K562 (cell line): ENCODE results near the gene SCG3.

Source experiments
- ATF3 ChIP-seq, 2 experiments: fragments of 450-650 bp in 1 of 2; sonication (generic) in 1 of 2; formaldehyde crosslinking in 1 of 2; IDR thresholded peaks in 1 of 2; conservative IDR thresholded peaks in 1 of 2; 2 replicates each; pipeline versions ENCODE4 v1.6.1 to v1.8.1; 2016 to 2023; ENCODE audit warnings: mild to moderate bottlenecking in 2 of 2, moderate library complexity in 2 of 2, inconsistent platforms in 1 of 2, missing genetic modification reagents in 1 of 2
- BRF1 ChIP-seq: IDR thresholded peaks from 3 replicates; pipeline ENCODE4 v1.6.1; 2011; ENCODE audit warnings: borderline replicate concordance, mild to moderate bottlenecking; ENCODE audit not compliant: insufficient read length; ENCODE audit errors: extremely low read depth
- KDM5B ChIP-seq: fragments of 200-600 bp; sonication (generic); IDR thresholded peaks from 2 replicates; pipeline ENCODE4 v1.6.1; 2012; ENCODE audit warnings: low read depth, mild to moderate bottlenecking, moderate library complexity, low read length, control low read depth, inconsistent platforms; ENCODE audit not compliant: insufficient replicate concordance
- KLF10 ChIP-seq: fragments of 250-450 bp; sonication (Bioruptor Pico); IDR thresholded peaks from 2 replicates; pipeline ENCODE4 v1.6.1; 2021; ENCODE audit warnings: matching md5 sums
- RAD21 ChIP-seq, 2 experiments: fragments of 250-450 bp in 1 of 2; fragments of 450-650 bp in 1 of 2; sonication (Bioruptor Pico) in 1 of 2; formaldehyde crosslinking in 1 of 2; IDR thresholded peaks in 1 of 2; conservative IDR thresholded peaks in 1 of 2; 2 replicates each; pipeline versions ENCODE4 v1.4.0 to v1.8.0; 2020 to 2022; ENCODE audit warnings: mild to moderate bottlenecking in 2 of 2, moderate library complexity in 1 of 2
- REST ChIP-seq, 2 experiments: fragments of 450-650 bp; formaldehyde crosslinking in 1 of 2; IDR thresholded peaks; 2 replicates each; pipeline versions ENCODE4 v1.4.0 to v1.6.1; 2014 to 2020; ENCODE audit warnings: mild to moderate bottlenecking in 2 of 2, borderline replicate concordance in 1 of 2, low read depth in 1 of 2
- SOX6 ChIP-seq: fragments of 450-650 bp; IDR thresholded peaks from 2 replicates; pipeline ENCODE4 v1.6.1; 2014; ENCODE audit warnings: mild to moderate bottlenecking
- TAF15 ChIP-seq: fragments of 200-400 bp; formaldehyde crosslinking; IDR thresholded peaks from 2 replicates; pipeline ENCODE4 v1.6.1; 2017; ENCODE audit warnings: mild to moderate bottlenecking, low read depth, low read length, moderate library complexity
- ZFP30 ChIP-seq: fragments of 250-450 bp; sonication (Bioruptor Pico); IDR thresholded peaks from 2 replicates; pipeline ENCODE4 v1.8.0; 2022; ENCODE audit warnings: moderate library complexity, mild to moderate bottlenecking, inconsistent platforms, borderline replicate concordance
- ZNF274 ChIP-seq: IDR thresholded peaks from 2 replicates; pipeline ENCODE4 v1.6.1; 2011; ENCODE audit warnings: low read depth, mild to moderate bottlenecking, low read length, moderate library complexity, borderline replicate concordance
- TF ChIP-seq, protein P1 (sequence below), 2 experiments: IDR thresholded peaks; 2 replicates each; pipeline ENCODE4 v1.6.1; 2012; ENCODE audit warnings: improper control_type of control experiment in 2 of 2, low read depth in 2 of 2, low read length in 2 of 2, borderline replicate concordance in 1 of 2
- TF ChIP-seq, protein P2 (sequence below), 3 experiments: IDR thresholded peaks in 2 of 3; conservative IDR thresholded peaks in 1 of 3; 2 replicates each; pipeline ENCODE4 v1.5.1; 2011 to 2012; ENCODE audit warnings: low read length in 3 of 3, mild to moderate bottlenecking in 3 of 3, control low read depth in 2 of 3, improper control_type of control experiment in 1 of 3, inconsistent platforms in 1 of 3, low read depth in 1 of 3, mixed read lengths in 1 of 3, moderate library complexity in 1 of 3; ENCODE audit not compliant: insufficient read depth in 2 of 3
- TF ChIP-seq, protein P3 (sequence below): sonication (generic); formaldehyde crosslinking; IDR thresholded peaks from 2 replicates; pipeline ENCODE4 v1.5.0; 2020; ENCODE audit warnings: missing genetic modification reagents
- TF ChIP-seq, protein P4 (sequence below): fragments of 450-650 bp; formaldehyde crosslinking; IDR thresholded peaks from 2 replicates; pipeline ENCODE4 v1.4.0; 2022; ENCODE audit warnings: mild to moderate bottlenecking, moderate library complexity

DNA sequence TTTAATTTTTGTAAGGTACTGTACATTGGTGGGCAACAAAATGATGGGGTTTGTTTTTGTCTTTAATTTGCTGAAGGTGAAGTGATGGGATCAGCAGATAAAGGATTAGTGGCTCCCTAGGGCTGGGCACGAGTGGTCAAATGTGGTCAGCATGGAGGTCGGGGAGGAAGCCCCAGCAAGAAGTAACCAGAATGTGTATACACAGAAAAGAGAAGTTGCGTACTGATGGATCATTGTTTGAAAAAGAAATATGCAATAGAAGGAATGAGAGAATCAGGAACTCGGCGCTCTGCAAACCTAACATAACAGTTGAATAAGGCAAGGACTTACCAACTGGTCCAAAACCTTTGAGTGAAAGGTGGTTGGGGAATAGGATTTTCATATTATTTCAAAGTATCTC, 71.6 kb downstream of the SCG3 start:
- TF ChIP-seq, protein P1, sequence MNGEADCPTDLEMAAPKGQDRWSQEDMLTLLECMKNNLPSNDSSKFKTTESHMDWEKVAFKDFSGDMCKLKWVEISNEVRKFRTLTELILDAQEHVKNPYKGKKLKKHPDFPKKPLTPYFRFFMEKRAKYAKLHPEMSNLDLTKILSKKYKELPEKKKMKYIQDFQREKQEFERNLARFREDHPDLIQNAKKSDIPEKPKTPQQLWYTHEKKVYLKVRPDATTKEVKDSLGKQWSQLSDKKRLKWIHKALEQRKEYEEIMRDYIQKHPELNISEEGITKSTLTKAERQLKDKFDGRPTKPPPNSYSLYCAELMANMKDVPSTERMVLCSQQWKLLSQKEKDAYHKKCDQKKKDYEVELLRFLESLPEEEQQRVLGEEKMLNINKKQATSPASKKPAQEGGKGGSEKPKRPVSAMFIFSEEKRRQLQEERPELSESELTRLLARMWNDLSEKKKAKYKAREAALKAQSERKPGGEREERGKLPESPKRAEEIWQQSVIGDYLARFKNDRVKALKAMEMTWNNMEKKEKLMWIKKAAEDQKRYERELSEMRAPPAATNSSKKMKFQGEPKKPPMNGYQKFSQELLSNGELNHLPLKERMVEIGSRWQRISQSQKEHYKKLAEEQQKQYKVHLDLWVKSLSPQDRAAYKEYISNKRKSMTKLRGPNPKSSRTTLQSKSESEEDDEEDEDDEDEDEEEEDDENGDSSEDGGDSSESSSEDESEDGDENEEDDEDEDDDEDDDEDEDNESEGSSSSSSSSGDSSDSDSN (IDR thresholded peaks at IDR 0.05; ENCODE audit: borderline replicate concordance in 1 of 2, low read depth in 2 of 2, low read length in 2 of 2): no peak
- TF ChIP-seq RAD21 (CRISPR knock-in tag; conservative IDR thresholded peaks at IDR 0.05 in 1 of 2, IDR thresholded peaks at IDR 0.05 in 1 of 2) (no peak), REST (IDR thresholded peaks at IDR 0.05; ENCODE audit: borderline replicate concordance) (no peak), REST (CRISPR knock-in tag; IDR thresholded peaks at IDR 0.05; ENCODE audit: low read depth) (no peak), ATF3 (IDR thresholded peaks at IDR 0.05) (no peak), ATF3 (CRISPR knock-in tag; conservative IDR thresholded peaks at IDR 0.05) (no peak), ZNF274 (no peak), KLF10 (CRISPR knock-in tag) (no peak), ZFP30 (CRISPR knock-in tag) (no peak), TAF15 (no peak), SOX6 (no peak), KDM5B (no peak), BRF1 (no peak)
- TF ChIP-seq, protein P2, sequence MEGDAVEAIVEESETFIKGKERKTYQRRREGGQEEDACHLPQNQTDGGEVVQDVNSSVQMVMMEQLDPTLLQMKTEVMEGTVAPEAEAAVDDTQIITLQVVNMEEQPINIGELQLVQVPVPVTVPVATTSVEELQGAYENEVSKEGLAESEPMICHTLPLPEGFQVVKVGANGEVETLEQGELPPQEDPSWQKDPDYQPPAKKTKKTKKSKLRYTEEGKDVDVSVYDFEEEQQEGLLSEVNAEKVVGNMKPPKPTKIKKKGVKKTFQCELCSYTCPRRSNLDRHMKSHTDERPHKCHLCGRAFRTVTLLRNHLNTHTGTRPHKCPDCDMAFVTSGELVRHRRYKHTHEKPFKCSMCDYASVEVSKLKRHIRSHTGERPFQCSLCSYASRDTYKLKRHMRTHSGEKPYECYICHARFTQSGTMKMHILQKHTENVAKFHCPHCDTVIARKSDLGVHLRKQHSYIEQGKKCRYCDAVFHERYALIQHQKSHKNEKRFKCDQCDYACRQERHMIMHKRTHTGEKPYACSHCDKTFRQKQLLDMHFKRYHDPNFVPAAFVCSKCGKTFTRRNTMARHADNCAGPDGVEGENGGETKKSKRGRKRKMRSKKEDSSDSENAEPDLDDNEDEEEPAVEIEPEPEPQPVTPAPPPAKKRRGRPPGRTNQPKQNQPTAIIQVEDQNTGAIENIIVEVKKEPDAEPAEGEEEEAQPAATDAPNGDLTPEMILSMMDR (IDR thresholded peaks at IDR 0.05 in 2 of 3, conservative IDR thresholded peaks at IDR 0.05 in 1 of 3; ENCODE audit: insufficient read depth in 2 of 3, low read depth in 1 of 3, low read length in 3 of 3): no peak
- TF ChIP-seq, protein P3, sequence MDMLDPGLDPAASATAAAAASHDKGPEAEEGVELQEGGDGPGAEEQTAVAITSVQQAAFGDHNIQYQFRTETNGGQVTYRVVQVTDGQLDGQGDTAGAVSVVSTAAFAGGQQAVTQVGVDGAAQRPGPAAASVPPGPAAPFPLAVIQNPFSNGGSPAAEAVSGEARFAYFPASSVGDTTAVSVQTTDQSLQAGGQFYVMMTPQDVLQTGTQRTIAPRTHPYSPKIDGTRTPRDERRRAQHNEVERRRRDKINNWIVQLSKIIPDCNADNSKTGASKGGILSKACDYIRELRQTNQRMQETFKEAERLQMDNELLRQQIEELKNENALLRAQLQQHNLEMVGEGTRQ (CRISPR knock-in tag): no peak
- TF ChIP-seq, protein P4, sequence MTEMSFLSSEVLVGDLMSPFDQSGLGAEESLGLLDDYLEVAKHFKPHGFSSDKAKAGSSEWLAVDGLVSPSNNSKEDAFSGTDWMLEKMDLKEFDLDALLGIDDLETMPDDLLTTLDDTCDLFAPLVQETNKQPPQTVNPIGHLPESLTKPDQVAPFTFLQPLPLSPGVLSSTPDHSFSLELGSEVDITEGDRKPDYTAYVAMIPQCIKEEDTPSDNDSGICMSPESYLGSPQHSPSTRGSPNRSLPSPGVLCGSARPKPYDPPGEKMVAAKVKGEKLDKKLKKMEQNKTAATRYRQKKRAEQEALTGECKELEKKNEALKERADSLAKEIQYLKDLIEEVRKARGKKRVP (CRISPR knock-in tag): no peak
